ENCODE measurements around the gene PRSS36.

DNA sequence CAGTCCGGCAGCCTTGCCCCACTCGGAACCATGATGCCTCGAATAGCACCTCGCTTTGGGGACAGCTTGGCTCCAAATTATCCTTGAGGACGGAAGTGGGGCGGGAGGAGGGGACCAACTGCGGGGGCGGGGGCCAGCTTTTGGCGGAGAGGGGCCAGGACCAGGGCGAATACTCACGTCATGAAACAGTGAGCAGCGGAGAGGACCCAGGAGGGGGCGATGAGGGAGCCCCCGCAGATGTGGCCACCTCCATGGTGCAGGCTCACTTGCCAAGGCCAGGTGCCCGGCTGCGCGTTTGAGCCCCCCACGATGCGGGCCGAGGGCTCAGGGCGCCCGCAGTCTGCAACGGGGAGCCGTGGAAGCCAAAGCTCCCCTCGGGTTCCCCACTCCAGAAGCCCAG, 970 bp downstream of the PRSS36 start:
- TF ChIP-seq, protein P1, sequence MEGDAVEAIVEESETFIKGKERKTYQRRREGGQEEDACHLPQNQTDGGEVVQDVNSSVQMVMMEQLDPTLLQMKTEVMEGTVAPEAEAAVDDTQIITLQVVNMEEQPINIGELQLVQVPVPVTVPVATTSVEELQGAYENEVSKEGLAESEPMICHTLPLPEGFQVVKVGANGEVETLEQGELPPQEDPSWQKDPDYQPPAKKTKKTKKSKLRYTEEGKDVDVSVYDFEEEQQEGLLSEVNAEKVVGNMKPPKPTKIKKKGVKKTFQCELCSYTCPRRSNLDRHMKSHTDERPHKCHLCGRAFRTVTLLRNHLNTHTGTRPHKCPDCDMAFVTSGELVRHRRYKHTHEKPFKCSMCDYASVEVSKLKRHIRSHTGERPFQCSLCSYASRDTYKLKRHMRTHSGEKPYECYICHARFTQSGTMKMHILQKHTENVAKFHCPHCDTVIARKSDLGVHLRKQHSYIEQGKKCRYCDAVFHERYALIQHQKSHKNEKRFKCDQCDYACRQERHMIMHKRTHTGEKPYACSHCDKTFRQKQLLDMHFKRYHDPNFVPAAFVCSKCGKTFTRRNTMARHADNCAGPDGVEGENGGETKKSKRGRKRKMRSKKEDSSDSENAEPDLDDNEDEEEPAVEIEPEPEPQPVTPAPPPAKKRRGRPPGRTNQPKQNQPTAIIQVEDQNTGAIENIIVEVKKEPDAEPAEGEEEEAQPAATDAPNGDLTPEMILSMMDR (IDR thresholded peaks at IDR 0.05): no peak
- TF ChIP-seq TCF7L2 (IDR thresholded peaks at IDR 0.05; ENCODE audit: low read depth, low read length): no peak
